Measurements from ENCODE around the gene LTBP4. TPM values are rescaled to one million over a fixed set of nuclear protein-coding genes. Genes with fewer than 3 reads are reported as not detected.

Gene LTBP4
- total and polyA plus RNA-seq, 2 of the 13 experiments (the other 11 are each of a cell fraction or from before 2014, with no cell fraction given): 0.86 to 2.3 TPM

DNA sequence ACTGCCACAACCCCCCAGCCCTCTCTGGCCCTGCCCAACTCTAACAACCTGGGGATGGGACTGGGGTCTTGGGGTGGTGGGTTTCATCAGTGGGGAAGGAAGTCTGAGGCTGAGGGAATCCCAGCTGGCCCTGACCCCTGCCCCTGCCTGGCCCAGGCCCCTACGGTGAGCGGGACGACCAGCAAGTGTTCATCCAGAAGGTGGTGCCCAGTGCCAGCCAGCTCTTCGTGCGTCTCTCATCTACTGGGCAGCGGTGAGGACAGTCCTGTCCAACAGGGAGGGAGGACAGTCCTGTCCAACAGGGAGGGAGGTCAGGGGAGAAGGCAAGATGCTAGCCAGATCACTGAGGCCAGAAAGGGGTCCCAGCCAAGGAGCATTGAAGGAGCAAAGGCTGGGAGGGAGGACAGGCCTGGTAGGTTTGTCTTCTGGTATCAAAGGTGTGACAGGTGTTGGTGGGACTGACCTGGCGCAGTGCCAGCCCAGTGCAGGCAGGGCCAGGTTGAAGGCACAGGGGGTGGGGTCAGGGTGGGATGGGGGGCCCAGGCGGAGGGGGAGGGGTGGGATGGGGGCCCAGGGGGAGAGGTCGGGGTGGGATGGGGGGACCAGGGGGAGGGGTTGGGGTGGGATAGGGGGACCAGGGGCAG lies 12.1 kb upstream of the LTBP4 start:
- Histone ChIP-seq H3K4me1 (ENCODE audit: insufficient read depth, low read length) (no peaks in the 10 kb centered on the region), H4K20me1 (ENCODE audit: insufficient read depth, low read length) (no peaks in the 10 kb centered on the region), H3K4me2 (ENCODE audit: low read depth, low read length) (no peak overlapping the region), H3K4me3 (replicated peaks in 1 of 3; ENCODE audit: insufficient read depth in 1 of 3, low read depth in 2 of 3, low read length in 3 of 3) (no peak overlapping the region), H3K79me2 (ENCODE audit: insufficient read depth, low read length) (no peaks in the 10 kb centered on the region), H3K36me3 (replicated peaks in 1 of 2; ENCODE audit: control insufficient read depth in 1 of 2, insufficient read depth in 2 of 2, low read length in 2 of 2) (no peaks in the 10 kb centered on the region), H3K27ac (ENCODE audit: extremely low read length, insufficient read depth, low read length) (no peak overlapping the region), H3K9me3 (ENCODE audit: low read length) (no peaks in the 10 kb centered on the region), H3K27me3 (ENCODE audit: control insufficient read depth in 1 of 2, insufficient read depth in 2 of 2, low read length in 2 of 2) (no peaks in the 10 kb centered on the region), H2AFZ (ENCODE audit: low read length) (no peak overlapping the region), H3K9ac (ENCODE audit: insufficient read depth, low read depth, low read length) (no peak overlapping the region)
- CTCF ChIA-PET (ENCODE audit: low intra/inter-chr PET ratio, low total read pairs): no interaction called here
- in situ Hi-C loops (cut with HindIII; ENCODE audit: extremely low pct_ligation_motif_present, low pct_unique_long_range_greater_than_20kb): no loop called here
- intact Hi-C loops (cut with micrococcal nuclease; ENCODE audit: unreplicated experiment): no loop called here
- BruUV-seq (replicated peaks): no TSS peak
- WGBS (ENCODE audit: low lambda C conversion rate): 81% methylated on average over 5 of the region's 9 CpGs
- DNase-seq (ENCODE audit: low spot score) (no peak), FAIRE-seq (no peak), ATAC-seq (no peak)
- 0 out of 2 replicates have a peak, but pooled peaks have one; percentile 19 for TF ChIP-seq LCORL (IDR thresholded peaks at IDR 0.05)
- no peak for TF ChIP-seq LCORL (CRISPR knock-in tag; IDR thresholded peaks at IDR 0.05)
- TF ChIP-seq ZNF570 (CRISPR knock-in tag; IDR thresholded peaks at IDR 0.05; ENCODE audit: borderline replicate concordance): no peak
- POLR2A ChIA-PET: no interaction called here

DNA sequence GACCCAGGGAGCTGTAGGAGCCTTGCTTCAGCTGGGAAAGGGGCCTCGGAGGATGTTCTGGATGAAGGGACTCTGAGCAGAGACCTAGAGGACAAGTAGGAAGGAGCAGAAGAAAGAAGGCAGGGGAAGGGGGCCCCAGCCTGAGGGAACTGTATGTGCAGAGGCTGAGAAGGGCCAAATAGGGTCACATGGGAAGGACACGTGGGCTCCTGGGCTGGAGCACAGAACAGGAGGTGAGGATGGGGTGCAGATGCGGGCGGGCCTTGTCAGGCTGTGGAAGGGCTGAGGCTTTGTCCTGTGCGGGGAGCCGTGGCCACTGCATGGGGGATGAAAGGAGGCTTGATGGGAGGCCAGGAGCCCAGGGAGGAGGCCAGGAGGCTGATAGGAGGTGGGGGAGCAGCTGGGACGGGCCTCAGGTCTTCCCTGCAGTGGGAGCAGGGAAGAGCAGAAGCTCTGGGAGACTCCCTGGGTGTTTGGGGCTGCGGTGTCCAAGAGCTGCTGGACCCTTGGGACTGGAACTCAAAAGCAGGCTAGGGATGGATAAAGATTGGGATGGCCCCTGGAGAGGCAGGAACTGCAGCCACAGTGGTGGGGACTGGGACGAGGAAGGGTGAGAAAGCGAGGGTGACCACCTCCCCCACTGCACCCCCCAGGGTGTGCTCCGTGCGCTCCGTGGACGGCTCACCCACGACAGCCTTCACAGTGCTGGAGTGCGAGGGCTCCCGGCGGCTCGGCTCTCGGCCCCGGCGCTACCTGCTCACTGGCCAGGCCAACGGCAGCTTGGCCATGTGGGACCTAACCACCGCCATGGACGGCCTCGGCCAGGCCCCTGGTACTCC lies 11.4 kb upstream of the LTBP4 start:
- ChIA-PET CTCF (ENCODE audit: low intra/inter-chr PET ratio, low total read pairs) (no interaction called here), POLR2A (no interaction called here)
- no peaks in the 10 kb centered on the region for H3K9me3 ChIP-seq (ENCODE audit: low read length)
- no TSS peak for BruUV-seq (replicated peaks)
- no peaks in the 10 kb centered on the region for H4K20me1 ChIP-seq (ENCODE audit: insufficient read depth, low read length)
- no peaks in the 10 kb centered on the region for H3K27me3 ChIP-seq (ENCODE audit: control insufficient read depth in 1 of 2, insufficient read depth in 2 of 2, low read length in 2 of 2)
- no peak overlapping the region for H3K4me2 ChIP-seq (ENCODE audit: low read depth, low read length)
- ATAC-seq (no peak; the same call in 2 of the 3 replicates), DNase-seq (ENCODE audit: low spot score) (no peak), FAIRE-seq (no peak)
- no peak overlapping the region for H3K9ac ChIP-seq (ENCODE audit: insufficient read depth, low read depth, low read length)
- no peak overlapping the region for H2AFZ ChIP-seq (ENCODE audit: low read length)
- H3K4me3 ChIP-seq (replicated peaks in 1 of 3; ENCODE audit: insufficient read depth in 1 of 3, low read depth in 2 of 3, low read length in 3 of 3): no peak overlapping the region
- in situ Hi-C loops (cut with HindIII; ENCODE audit: extremely low pct_ligation_motif_present, low pct_unique_long_range_greater_than_20kb): no loop called here
- intact Hi-C loops (cut with micrococcal nuclease; ENCODE audit: unreplicated experiment): no loop called here
- no peaks in the 10 kb centered on the region for H3K36me3 ChIP-seq (replicated peaks in 1 of 2; ENCODE audit: control insufficient read depth in 1 of 2, insufficient read depth in 2 of 2, low read length in 2 of 2)
- WGBS (ENCODE audit: low lambda C conversion rate): 92% methylated on average over 21 of the region's 26 CpGs
- H3K4me1 ChIP-seq (ENCODE audit: insufficient read depth, low read length): no peaks in the 10 kb centered on the region
- H3K79me2 ChIP-seq (ENCODE audit: insufficient read depth, low read length): no peaks in the 10 kb centered on the region
- no peak overlapping the region for H3K27ac ChIP-seq (ENCODE audit: extremely low read length, insufficient read depth, low read length)
- TF ChIP-seq CC2D1A (CRISPR knock-in tag; IDR thresholded peaks at IDR 0.05) (no peak), ZNF333 (CRISPR knock-in tag; IDR thresholded peaks at IDR 0.05; ENCODE audit: borderline replicate concordance) (no peak), SOX13 (IDR thresholded peaks at IDR 0.05) (no peak), SOX13 (CRISPR knock-in tag; conservative IDR thresholded peaks at IDR 0.05 in 1 of 2, IDR thresholded peaks at IDR 0.05 in 1 of 2) (no peak), ATF7 (IDR thresholded peaks at IDR 0.05) (no peak), ATF7 (CRISPR knock-in tag; IDR thresholded peaks at IDR 0.05) (no peak)
- TF ChIP-seq, protein P1, sequence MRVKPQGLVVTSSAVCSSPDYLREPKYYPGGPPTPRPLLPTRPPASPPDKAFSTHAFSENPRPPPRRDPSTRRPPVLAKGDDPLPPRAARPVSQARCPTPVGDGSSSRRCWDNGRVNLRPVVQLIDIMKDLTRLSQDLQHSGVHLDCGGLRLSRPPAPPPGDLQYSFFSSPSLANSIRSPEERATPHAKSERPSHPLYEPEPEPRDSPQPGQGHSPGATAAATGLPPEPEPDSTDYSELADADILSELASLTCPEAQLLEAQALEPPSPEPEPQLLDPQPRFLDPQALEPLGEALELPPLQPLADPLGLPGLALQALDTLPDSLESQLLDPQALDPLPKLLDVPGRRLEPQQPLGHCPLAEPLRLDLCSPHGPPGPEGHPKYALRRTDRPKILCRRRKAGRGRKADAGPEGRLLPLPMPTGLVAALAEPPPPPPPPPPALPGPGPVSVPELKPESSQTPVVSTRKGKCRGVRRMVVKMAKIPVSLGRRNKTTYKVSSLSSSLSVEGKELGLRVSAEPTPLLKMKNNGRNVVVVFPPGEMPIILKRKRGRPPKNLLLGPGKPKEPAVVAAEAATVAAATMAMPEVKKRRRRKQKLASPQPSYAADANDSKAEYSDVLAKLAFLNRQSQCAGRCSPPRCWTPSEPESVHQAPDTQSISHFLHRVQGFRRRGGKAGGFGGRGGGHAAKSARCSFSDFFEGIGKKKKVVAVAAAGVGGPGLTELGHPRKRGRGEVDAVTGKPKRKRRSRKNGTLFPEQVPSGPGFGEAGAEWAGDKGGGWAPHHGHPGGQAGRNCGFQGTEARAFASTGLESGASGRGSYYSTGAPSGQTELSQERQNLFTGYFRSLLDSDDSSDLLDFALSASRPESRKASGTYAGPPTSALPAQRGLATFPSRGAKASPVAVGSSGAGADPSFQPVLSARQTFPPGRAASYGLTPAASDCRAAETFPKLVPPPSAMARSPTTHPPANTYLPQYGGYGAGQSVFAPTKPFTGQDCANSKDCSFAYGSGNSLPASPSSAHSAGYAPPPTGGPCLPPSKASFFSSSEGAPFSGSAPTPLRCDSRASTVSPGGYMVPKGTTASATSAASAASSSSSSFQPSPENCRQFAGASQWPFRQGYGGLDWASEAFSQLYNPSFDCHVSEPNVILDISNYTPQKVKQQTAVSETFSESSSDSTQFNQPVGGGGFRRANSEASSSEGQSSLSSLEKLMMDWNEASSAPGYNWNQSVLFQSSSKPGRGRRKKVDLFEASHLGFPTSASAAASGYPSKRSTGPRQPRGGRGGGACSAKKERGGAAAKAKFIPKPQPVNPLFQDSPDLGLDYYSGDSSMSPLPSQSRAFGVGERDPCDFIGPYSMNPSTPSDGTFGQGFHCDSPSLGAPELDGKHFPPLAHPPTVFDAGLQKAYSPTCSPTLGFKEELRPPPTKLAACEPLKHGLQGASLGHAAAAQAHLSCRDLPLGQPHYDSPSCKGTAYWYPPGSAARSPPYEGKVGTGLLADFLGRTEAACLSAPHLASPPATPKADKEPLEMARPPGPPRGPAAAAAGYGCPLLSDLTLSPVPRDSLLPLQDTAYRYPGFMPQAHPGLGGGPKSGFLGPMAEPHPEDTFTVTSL (CRISPR knock-in tag; IDR thresholded peaks at IDR 0.05; ENCODE audit: borderline replicate concordance): no peak
- TF ChIP-seq, protein P2, sequence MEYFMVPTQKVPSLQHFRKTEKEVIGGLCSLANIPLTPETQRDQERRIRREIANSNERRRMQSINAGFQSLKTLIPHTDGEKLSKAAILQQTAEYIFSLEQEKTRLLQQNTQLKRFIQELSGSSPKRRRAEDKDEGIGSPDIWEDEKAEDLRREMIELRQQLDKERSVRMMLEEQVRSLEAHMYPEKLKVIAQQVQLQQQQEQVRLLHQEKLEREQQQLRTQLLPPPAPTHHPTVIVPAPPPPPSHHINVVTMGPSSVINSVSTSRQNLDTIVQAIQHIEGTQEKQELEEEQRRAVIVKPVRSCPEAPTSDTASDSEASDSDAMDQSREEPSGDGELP (IDR thresholded peaks at IDR 0.05; ENCODE audit: borderline replicate concordance, low read depth): no peak

Data from HepG2 (cell line).